K562 (cell line): ENCODE results near the gene WDR54. TPM values are rescaled to one million over a fixed set of nuclear protein-coding genes. Genes with fewer than 3 reads are reported as not detected.

Source experiments
- CTBP1 ChIP-seq: fragments of 450-650 bp; IDR thresholded peaks from 2 replicates; pipeline ENCODE4 v1.6.1; 2016; ENCODE audit warnings: borderline replicate concordance
- E2F6 ChIP-seq, 2 experiments: IDR thresholded peaks; 2 replicates each; pipeline ENCODE4 v1.6.1; 2011; ENCODE audit warnings: borderline replicate concordance in 1 of 2, control low read depth in 1 of 2, low read depth in 1 of 2, low read length in 1 of 2, mild to moderate bottlenecking in 1 of 2, mixed read lengths in 1 of 2, moderate library complexity in 1 of 2; ENCODE audit not compliant: insufficient read depth in 1 of 2, insufficient read length in 1 of 2, poor library complexity in 1 of 2, severe bottlenecking in 1 of 2; ENCODE audit errors: extremely low read depth in 1 of 2
- EGR1 ChIP-seq: fragments of 450-650 bp; conservative IDR thresholded peaks from 2 replicates; pipeline ENCODE4 v1.6.1; 2017; ENCODE audit warnings: mild to moderate bottlenecking
- ETV5 ChIP-seq: sonication (generic); formaldehyde crosslinking; IDR thresholded peaks from 2 replicates; pipeline ENCODE4 v1.4.0; 2020; ENCODE audit warnings: low read depth, mild to moderate bottlenecking, missing genetic modification reagents
- FOXK1 ChIP-seq: sonication (generic); formaldehyde crosslinking; IDR thresholded peaks from 2 replicates; pipeline ENCODE4 v1.8.0; 2022; ENCODE audit warnings: missing genetic modification reagents, mild to moderate bottlenecking, borderline replicate concordance
- HOXB6 ChIP-seq: fragments of 250-450 bp; sonication (Bioruptor Pico); IDR thresholded peaks from 2 replicates; pipeline ENCODE4 v1.5.1; 2022; ENCODE audit warnings: mild to moderate bottlenecking, borderline replicate concordance
- KLF1 ChIP-seq: fragments of 450-650 bp; IDR thresholded peaks from 2 replicates; pipeline ENCODE4 v1.6.1; 2016; ENCODE audit warnings: missing genetic modification characterization, missing compliant biosample characterization
- LCOR ChIP-seq: sonication (generic); formaldehyde crosslinking; IDR thresholded peaks from 2 replicates; pipeline ENCODE4 v1.8.0; 2022; ENCODE audit warnings: mild to moderate bottlenecking, missing genetic modification reagents
- MTA3 ChIP-seq: fragments of 450-650 bp; formaldehyde crosslinking; IDR thresholded peaks from 2 replicates; pipeline ENCODE4 v1.6.1; 2017; ENCODE audit warnings: mild to moderate bottlenecking, borderline replicate concordance
- NCOA4 ChIP-seq: fragments of 450-650 bp; IDR thresholded peaks from 2 replicates; pipeline ENCODE4 v1.6.1; 2018; ENCODE audit warnings: mild to moderate bottlenecking; ENCODE audit not compliant: partially characterized antibody
- NEUROD1 ChIP-seq: fragments of 150-350 bp; IDR thresholded peaks from 2 replicates; pipeline ENCODE4 v1.6.1; 2014; ENCODE audit warnings: borderline replicate concordance, low read length, low read depth; ENCODE audit not compliant: partially characterized antibody
- NFRKB ChIP-seq: fragments of 450-650 bp; IDR thresholded peaks from 2 replicates; pipeline ENCODE4 v1.6.1; 2016; ENCODE audit warnings: low read depth
- NRF1 ChIP-seq, 2 experiments: fragments of 450-650 bp; IDR thresholded peaks in 1 of 2; conservative IDR thresholded peaks in 1 of 2; 2 replicates each; pipeline ENCODE4 v1.6.1; 2014; ENCODE audit warnings: mild to moderate bottlenecking in 2 of 2
- PHF20 ChIP-seq: fragments of 450-650 bp; IDR thresholded peaks from 2 replicates; pipeline ENCODE4 v1.6.1; 2018; ENCODE audit not compliant: partially characterized antibody
- RBFOX2 ChIP-seq: fragments of 200-400 bp; formaldehyde crosslinking; IDR thresholded peaks from 2 replicates; pipeline ENCODE4 v1.6.1; 2017; ENCODE audit warnings: low read depth, mild to moderate bottlenecking, low read length, moderate library complexity
- RFX1 ChIP-seq: fragments of 450-650 bp; IDR thresholded peaks from 2 replicates; pipeline ENCODE4 v1.6.1; 2016; ENCODE audit warnings: mild to moderate bottlenecking, moderate library complexity
- RREB1 ChIP-seq: fragments of 250-450 bp; sonication (Bioruptor Pico); IDR thresholded peaks from 2 replicates; pipeline ENCODE4 v1.4.0; 2020
- SP1 ChIP-seq: sonication (generic); formaldehyde crosslinking; IDR thresholded peaks from 2 replicates; pipeline ENCODE4 v1.8.1; 2022; ENCODE audit warnings: mild to moderate bottlenecking, missing genetic modification reagents
- TFAP4 ChIP-seq: sonication (generic); formaldehyde crosslinking; IDR thresholded peaks from 2 replicates; pipeline ENCODE4 v1.8.0; 2022; ENCODE audit warnings: missing genetic modification reagents, mild to moderate bottlenecking, moderate library complexity, borderline replicate concordance
- ZNF232 ChIP-seq: sonication (generic); formaldehyde crosslinking; IDR thresholded peaks from 2 replicates; pipeline ENCODE4 v1.8.0; 2022; ENCODE audit warnings: mild to moderate bottlenecking, missing genetic modification reagents
- polyA plus RNA-seq, 8 experiments: library from polyadenylated mRNA; depleted of rRNA in 4 of 8; stranded (reverse) in 5 of 8; unstranded in 3 of 8; fragments of >200 nt; fragmentation: Nextera tagmentation in 2 of 8; fragmentation: Illumina TruSeq in 1 of 8; extraction: Ambion mirVana in 2 of 8; extraction: Trizol in 1 of 8; gene quantifications; 2 replicates each; pipeline versions ENCODE4 v1.2.1 to v1.2.3, GENCODE V29; 2011 to 2014; ENCODE audit warnings: inconsistent platforms in 1 of 8, missing spikeins in 1 of 8
- total RNA-seq, 7 experiments: library from RNA; depleted of rRNA in 6 of 7; stranded (reverse); fragments of >200 nt in 6 of 7; fragmentation: Illumina TruSeq in 2 of 7; extraction: Trizol in 2 of 7; gene quantifications; 2 replicates each; pipeline versions ENCODE4 v1.2.1 to v1.2.3, GENCODE V29; 2011 to 2021; ENCODE audit warnings: low replicate concordance in 1 of 7

WDR54 gene
- total and polyA plus RNA-seq, 9 of the 15 experiments (the other 6 are each of a cell fraction or from before 2014, with no cell fraction given) = 5.2 to 15.2 (median 7.4) TPM

GRCh38 chr2:74421221-74421870, at the start of gene WDR54, which contains the start of gene C2orf81 (continued):
- TF ChIP-seq TFAP4 (CRISPR knock-in tag) (peak; percentile 70), E2F6 (IDR thresholded peaks at IDR 0.05; ENCODE audit: borderline replicate concordance in 1 of 2, extremely low read depth in 1 of 2, insufficient read depth in 1 of 2, insufficient read length in 1 of 2, low read depth in 1 of 2, low read length in 1 of 2, poor library complexity in 1 of 2, severe bottlenecking in 1 of 2) (peak; percentile 87), LCOR (peak; percentile 71; the same call in 1 of the 2 replicates), ETV5 (CRISPR knock-in tag) (peak; percentile 55; the same call in 1 of the 2 replicates), NRF1 (conservative IDR thresholded peaks at IDR 0.05 in 1 of 2, IDR thresholded peaks at IDR 0.05 in 1 of 2) (peak in 1 of 2 experiments; percentile 65), NCOA4 (no peak), SP1 (peak; percentile 34; the same call in 1 of the 2 replicates), ZNF232 (CRISPR knock-in tag) (0 out of 2 replicates have a peak, but pooled peaks have one; percentile 61), RBFOX2 (peak; percentile 65), RREB1 (CRISPR knock-in tag) (no peak), FOXK1 (CRISPR knock-in tag) (0 out of 2 replicates have a peak, but pooled peaks have one; percentile 39), MTA3 (0 out of 2 replicates have a peak, but pooled peaks have one; percentile 12), PHF20 (peak; percentile 43), EGR1 (peak; percentile 69), KLF1 (peak; percentile 35; the same call in 1 of the 2 replicates), RFX1 (peak; percentile 96), CTBP1 (peak; percentile 68), NFRKB (no peak), HOXB6 (CRISPR knock-in tag) (no peak), NEUROD1 (peak; percentile 84)
